Body of pancreas (tissue), 4 donors: ENCODE data around the gene FHOD3.

ENCODE experiments used
- POLR2A ChIP-seq, 3 donors: fragments of 450-650 bp; IDR thresholded peaks; one replicate each; pipeline ENCODE4 v1.6.1; 2016; ENCODE audit warnings: antibody characterized with exemption in 3 of 3, mild to moderate bottlenecking in 2 of 3
- TF ChIP-seq, protein P1 (sequence below), 7 experiments: fragments of 450-650 bp in 4 of 7; fragments of 200-600 bp in 3 of 7; sonication (generic) in 3 of 7; IDR thresholded peaks; one replicate each; pipeline ENCODE4 v1.5.1; 2016 to 2019; ENCODE audit warnings: antibody characterized with exemption in 7 of 7

DNA sequence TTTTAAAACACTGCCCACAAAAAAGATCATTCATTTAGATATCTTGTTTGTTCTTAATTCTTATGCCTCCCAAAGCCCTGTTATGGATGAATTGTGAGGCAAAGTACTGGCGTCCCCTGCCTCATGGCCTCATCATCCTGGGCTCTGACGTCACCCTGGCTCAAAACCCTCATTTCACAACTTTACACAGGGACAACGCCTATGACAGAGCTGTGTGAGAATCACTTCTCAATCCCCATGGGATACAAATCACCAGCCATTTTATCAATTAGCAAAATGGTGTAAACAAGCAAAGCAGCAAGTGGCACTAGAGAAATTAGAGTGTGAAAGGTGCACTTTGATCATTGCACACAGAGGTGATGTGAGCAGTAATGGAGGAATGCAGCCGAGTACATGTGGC lies 16.6 kb downstream of the FHOD3 start:
- TF ChIP-seq, protein P1, sequence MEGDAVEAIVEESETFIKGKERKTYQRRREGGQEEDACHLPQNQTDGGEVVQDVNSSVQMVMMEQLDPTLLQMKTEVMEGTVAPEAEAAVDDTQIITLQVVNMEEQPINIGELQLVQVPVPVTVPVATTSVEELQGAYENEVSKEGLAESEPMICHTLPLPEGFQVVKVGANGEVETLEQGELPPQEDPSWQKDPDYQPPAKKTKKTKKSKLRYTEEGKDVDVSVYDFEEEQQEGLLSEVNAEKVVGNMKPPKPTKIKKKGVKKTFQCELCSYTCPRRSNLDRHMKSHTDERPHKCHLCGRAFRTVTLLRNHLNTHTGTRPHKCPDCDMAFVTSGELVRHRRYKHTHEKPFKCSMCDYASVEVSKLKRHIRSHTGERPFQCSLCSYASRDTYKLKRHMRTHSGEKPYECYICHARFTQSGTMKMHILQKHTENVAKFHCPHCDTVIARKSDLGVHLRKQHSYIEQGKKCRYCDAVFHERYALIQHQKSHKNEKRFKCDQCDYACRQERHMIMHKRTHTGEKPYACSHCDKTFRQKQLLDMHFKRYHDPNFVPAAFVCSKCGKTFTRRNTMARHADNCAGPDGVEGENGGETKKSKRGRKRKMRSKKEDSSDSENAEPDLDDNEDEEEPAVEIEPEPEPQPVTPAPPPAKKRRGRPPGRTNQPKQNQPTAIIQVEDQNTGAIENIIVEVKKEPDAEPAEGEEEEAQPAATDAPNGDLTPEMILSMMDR (IDR thresholded peaks at IDR 0.05): no peak
- no peak for TF ChIP-seq POLR2A (IDR thresholded peaks at IDR 0.05)
